ENCODE results near the gene OLFML2B. TPM values are rescaled to one million over a fixed set of nuclear protein-coding genes. Genes with fewer than 3 reads are reported as not detected.

OLFML2B gene
- total RNA-seq, 4 donors from 2014 or later, result 18.6 to 42.3 (median 20.9) TPM

GRCh38 chr1:161949548-161949947, 74.1 kb downstream of the OLFML2B start:
- no peak overlapping the region for H3K27ac ChIP-seq
- H3K4me3 ChIP-seq, result no peak overlapping the region
- WGBS, 2 donors, result 77 to 80% methylated on average over 2 of the region's 2 CpGs
- no peak for TF ChIP-seq CTCF (IDR thresholded peaks at IDR 0.05)
- TF ChIP-seq EP300 (IDR thresholded peaks at IDR 0.05), result no peak
- no peak for TF ChIP-seq POLR2A (IDR thresholded peaks at IDR 0.05)
- peaks cover 0 to 46% (median 12%) of the 10 kb centered on the region in 4 donors for H3K4me1 ChIP-seq
- no peak for DNase-seq (ENCODE audit: low spot score in 2 of 2)
- no peaks in the 10 kb centered on the region for H3K9me3 ChIP-seq
- H3K27me3 ChIP-seq, result no peaks in the 10 kb centered on the region
- H3K36me3 ChIP-seq, result peaks cover 0 to 2% (median 0%) of the 10 kb centered on the region in 3 donors

- Histone ChIP-seq H3K36me3 (peaks cover 0 to 7% (median 0%) of the 10 kb centered on the region in 3 donors), H3K9me3 (no peaks in the 10 kb centered on the region), H3K4me3 (no peak overlapping the region), H3K4me1 (peaks cover 0 to 35% (median 5%) of the 10 kb centered on the region in 4 donors), H3K27me3 (no peaks in the 10 kb centered on the region), H3K27ac (no peak overlapping the region)
- WGBS, 2 donors, result 57 to 71% methylated on average over 4 of the region's 4 CpGs
- no peak for TF ChIP-seq EP300 (IDR thresholded peaks at IDR 0.05)
- no peak for TF ChIP-seq CTCF (IDR thresholded peaks at IDR 0.05)
- no peak for TF ChIP-seq POLR2A (IDR thresholded peaks at IDR 0.05)
- DNase-seq (ENCODE audit: low spot score in 2 of 2), result no peak
These were observed 75.2 kb downstream of the OLFML2B start for GRCh38 chr1:161948435-161948834.

- Histone ChIP-seq H3K9me3 (no peaks in the 10 kb centered on the region), H3K36me3 (peaks cover 0 to 11% (median 0%) of the 10 kb centered on the region in 3 donors), H3K27me3 (no peaks in the 10 kb centered on the region), H3K4me1 (peaks cover 0 to 34% (median 2%) of the 10 kb centered on the region in 4 donors), H3K27ac (no peak overlapping the region), H3K4me3 (no peak overlapping the region)
- no peak for TF ChIP-seq EP300 (IDR thresholded peaks at IDR 0.05)
- TF ChIP-seq POLR2A (IDR thresholded peaks at IDR 0.05), result no peak
- no peak for TF ChIP-seq CTCF (IDR thresholded peaks at IDR 0.05)
- DNase-seq (ENCODE audit: low spot score in 2 of 2), result no peak
- 72 to 80% methylated on average over 5 of the region's 5 CpGs for WGBS, 2 donors
These were observed 77.3 kb downstream of the OLFML2B start for GRCh38 chr1:161946071-161946987.

- H3K9me3 ChIP-seq, result no peaks in the 10 kb centered on the region
- no peaks in the 10 kb centered on the region for H3K27me3 ChIP-seq
- peaks cover 0 to 39% (median 2%) of the 10 kb centered on the region in 4 donors for H3K4me1 ChIP-seq
- no peak overlapping the region for H3K4me3 ChIP-seq
- DNase-seq (ENCODE audit: low spot score in 2 of 2), result no peak
- TF ChIP-seq POLR2A (IDR thresholded peaks at IDR 0.05) (no peak), CTCF (IDR thresholded peaks at IDR 0.05) (no peak), EP300 (IDR thresholded peaks at IDR 0.05) (no peak)
- WGBS, 2 donors, result 84 to 93% methylated on average over 3 of the region's 3 CpGs
- H3K27ac ChIP-seq, result no peak overlapping the region
- H3K36me3 ChIP-seq, result peaks cover 0 to 11% (median 0%) of the 10 kb centered on the region in 3 donors
These were observed 78.2 kb downstream of the OLFML2B start for GRCh38 chr1:161945306-161946060.
